ENCODE measurements around the gene GUK1. TPM values are rescaled to one million over a fixed set of nuclear protein-coding genes. Genes with fewer than 3 reads are reported as not detected.

The GUK1 gene
- total RNA-seq, 1 experiment from 2014 or later = 111 TPM

GRCh38 chr1:228163776-228164519, 23.9 kb downstream of the GUK1 start:
- Mint-ChIP-seq H3K27me3 (ENCODE audit: low read depth) (peaks cover 11% of the 10 kb centered on the region), H3K36me3 (no peaks in the 10 kb centered on the region), H3K4me3 (peak overlapping the region; percentile 64), H3K4me1 (peaks cover 13% of the 10 kb centered on the region; the same call in 1 of the 2 replicates), H3K9me3 (no peaks in the 10 kb centered on the region), H3K27ac (peak overlapping the region; percentile 93; the same call in 1 of the 2 replicates)
- POLR2A ChIA-PET = interaction anchor here (1.2 kb wide), 1 partner anchor 12 kb away, joined by 4 read pairs; no protein-coding TSS in a partner anchor
- no peak for ATAC-seq
- DNase-seq (ENCODE audit: low spot score) = no peak
- CTCF ChIA-PET = interaction anchor here (1.2 to 4.3 kb wide), 7 partner anchors 10 to 159 kb away, joined by 3 to 39 read pairs (median 14); partner anchors contain the start of gene GUK1
- no peak for TF ChIP-seq ATF2 (CRISPR knock-in tag; IDR thresholded peaks at IDR 0.05; ENCODE audit: borderline replicate concordance, low read depth)
- no peak for TF ChIP-seq MAX (CRISPR knock-in tag; IDR thresholded peaks at IDR 0.05)
- TF ChIP-seq CTCF (IDR thresholded peaks at IDR 0.05) = no peak
- TF ChIP-seq AR (CRISPR knock-in tag; IDR thresholded peaks at IDR 0.05) = no peak
- no peak for TF ChIP-seq E2F4 (CRISPR knock-in tag; IDR thresholded peaks at IDR 0.05; ENCODE audit: borderline replicate concordance, low read depth)
- no peak for TF ChIP-seq RELA (CRISPR knock-in tag; IDR thresholded peaks at IDR 0.05; ENCODE audit: borderline replicate concordance)
- TF ChIP-seq JUN (CRISPR knock-in tag; IDR thresholded peaks at IDR 0.05) = no peak
- TF ChIP-seq ZBTB43 (CRISPR knock-in tag; IDR thresholded peaks at IDR 0.05) = no peak
- no peak for TF ChIP-seq IRF2 (CRISPR knock-in tag; IDR thresholded peaks at IDR 0.05; ENCODE audit: borderline replicate concordance, low read depth)
- no peak for TF ChIP-seq FOXP1 (CRISPR knock-in tag; IDR thresholded peaks at IDR 0.05; ENCODE audit: borderline replicate concordance)
- no peak for TF ChIP-seq CBFB (CRISPR knock-in tag; IDR thresholded peaks at IDR 0.05; ENCODE audit: low read depth)
- TF ChIP-seq ZNF138 (CRISPR knock-in tag; conservative IDR thresholded peaks at IDR 0.05) = no peak
- TF ChIP-seq MYBL2 (CRISPR knock-in tag; IDR thresholded peaks at IDR 0.05) = no peak
- no peak for TF ChIP-seq TEAD1 (CRISPR knock-in tag; IDR thresholded peaks at IDR 0.05)
- no peak for TF ChIP-seq USF2 (CRISPR knock-in tag; IDR thresholded peaks at IDR 0.05)
